ENCODE results near the gene ZNF467. TPM values are rescaled to one million over a fixed set of nuclear protein-coding genes. Genes with fewer than 3 reads are reported as not detected.

ZNF467 gene
- total RNA-seq, 1 donor from 2014 or later, result 11.5 TPM

- DNase-seq (ENCODE audit: low spot score), result no peak
Measured at GRCh38 chr7:149772241-149772955, 990 bp downstream of the ZNF467 start.

GRCh38 chr7:149771720-149772240 lies 1.6 kb downstream of the ZNF467 start:
- peak; percentile 97 for DNase-seq (ENCODE audit: low spot score)

GRCh38 chr7:149770728-149771636 lies 2.4 kb downstream of the ZNF467 start:
- no peak for DNase-seq (ENCODE audit: low spot score)

GRCh38 chr7:149769915-149770314 lies 3.5 kb downstream of the ZNF467 start:
- DNase-seq (ENCODE audit: low spot score), result no peak

- no peak for DNase-seq (ENCODE audit: low spot score)
Measured at GRCh38 chr7:149768931-149769330, 4.5 kb downstream of the ZNF467 start.

- no peak for DNase-seq (ENCODE audit: low spot score)
Measured at GRCh38 chr7:149767068-149767467, 6.3 kb downstream of the ZNF467 start.

GRCh38 chr7:149766135-149766675 lies 7.2 kb downstream of the ZNF467 start:
- no peak for DNase-seq (ENCODE audit: low spot score)

- DNase-seq (ENCODE audit: low spot score), result no peak
Measured at GRCh38 chr7:149765399-149766121, 7.8 kb downstream of the ZNF467 start.

GRCh38 chr7:149764481-149765398 lies 8.6 kb downstream of the ZNF467 start:
- no peak for DNase-seq (ENCODE audit: low spot score)

- no peak for DNase-seq (ENCODE audit: low spot score)
Measured at GRCh38 chr7:149763563-149764240, 9.7 kb downstream of the ZNF467 start.

GRCh38 chr7:149762610-149763009 lies 10.8 kb downstream of the ZNF467 start:
- DNase-seq (ENCODE audit: low spot score), result no peak

GRCh38 chr7:149762089-149762488 lies 11.3 kb downstream of the ZNF467 start:
- DNase-seq (ENCODE audit: low spot score), result no peak

- DNase-seq (ENCODE audit: low spot score), result no peak
Measured at GRCh38 chr7:149761307-149761706, 12.1 kb downstream of the ZNF467 start.

- no peak for DNase-seq (ENCODE audit: low spot score)
Measured at GRCh38 chr7:149760538-149760937, 12.8 kb downstream of the ZNF467 start.

- DNase-seq (ENCODE audit: low spot score), result no peak
Measured at GRCh38 chr7:149759093-149759860, 14.1 kb downstream of the ZNF467 start.

GRCh38 chr7:149753375-149754233 lies 19.8 kb downstream of the ZNF467 start:
- DNase-seq (ENCODE audit: low spot score), result no peak

- DNase-seq (ENCODE audit: low spot score), result no peak
Measured at GRCh38 chr7:149752646-149753045, 20.7 kb downstream of the ZNF467 start.
